Stimulated activated CD4-positive, alpha-beta T cell treated with anti-CD3 and anti-CD28 coated beads, Interleukin-12 subunit alpha, Interleukin-12 subunit beta, amount 100 ng/mL, for 24 hours (primary cell): ENCODE measurements around the gene DAPK2.

Experiments used
- DNase-seq, 2 experiments: peaks; one replicate each; pipeline ENCODE4 v3.0.0-alpha.2; 2020; ENCODE audit warnings: low read depth in 2 of 2

DAPK2 gene

DNA sequence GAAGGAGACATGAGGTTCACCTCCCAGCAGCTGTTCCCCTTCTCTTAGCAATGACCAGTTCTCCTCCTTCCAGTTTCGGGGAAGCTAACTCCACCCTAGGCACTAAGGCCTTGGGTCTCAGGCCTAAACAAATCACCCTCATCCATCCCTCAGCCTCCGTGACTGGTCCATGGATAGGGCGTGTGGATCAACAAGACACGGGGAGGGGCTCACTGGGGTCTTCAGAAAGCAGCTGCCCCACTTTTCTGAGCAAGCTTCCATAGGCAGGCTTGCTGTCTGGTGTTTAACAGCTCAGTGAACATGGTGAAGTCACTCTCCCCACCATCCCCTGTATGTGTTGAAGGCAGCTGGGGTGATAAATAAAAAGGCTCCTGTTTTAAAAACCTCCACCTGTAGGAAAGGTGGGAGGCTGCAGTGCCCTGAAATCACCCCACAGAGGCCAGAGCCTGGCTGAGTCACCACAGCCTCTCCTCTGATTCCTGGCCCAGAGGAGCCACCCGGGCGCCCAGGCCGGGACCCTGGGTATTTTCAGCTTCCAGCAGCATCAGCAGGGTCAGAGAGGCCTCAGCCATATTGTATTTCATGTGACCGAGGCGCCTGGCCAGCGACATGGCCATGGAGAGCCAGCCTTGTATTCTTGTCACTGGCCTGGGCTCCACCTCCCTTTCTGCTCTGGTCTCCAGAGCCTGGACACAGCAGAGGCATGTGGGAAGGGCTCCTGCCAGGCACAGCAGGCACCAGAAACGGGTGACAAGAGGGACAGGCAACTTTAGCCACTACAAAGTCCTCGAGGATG is 152.2 kb downstream of the DAPK2 start:
- DNase-seq: no peak

DNA sequence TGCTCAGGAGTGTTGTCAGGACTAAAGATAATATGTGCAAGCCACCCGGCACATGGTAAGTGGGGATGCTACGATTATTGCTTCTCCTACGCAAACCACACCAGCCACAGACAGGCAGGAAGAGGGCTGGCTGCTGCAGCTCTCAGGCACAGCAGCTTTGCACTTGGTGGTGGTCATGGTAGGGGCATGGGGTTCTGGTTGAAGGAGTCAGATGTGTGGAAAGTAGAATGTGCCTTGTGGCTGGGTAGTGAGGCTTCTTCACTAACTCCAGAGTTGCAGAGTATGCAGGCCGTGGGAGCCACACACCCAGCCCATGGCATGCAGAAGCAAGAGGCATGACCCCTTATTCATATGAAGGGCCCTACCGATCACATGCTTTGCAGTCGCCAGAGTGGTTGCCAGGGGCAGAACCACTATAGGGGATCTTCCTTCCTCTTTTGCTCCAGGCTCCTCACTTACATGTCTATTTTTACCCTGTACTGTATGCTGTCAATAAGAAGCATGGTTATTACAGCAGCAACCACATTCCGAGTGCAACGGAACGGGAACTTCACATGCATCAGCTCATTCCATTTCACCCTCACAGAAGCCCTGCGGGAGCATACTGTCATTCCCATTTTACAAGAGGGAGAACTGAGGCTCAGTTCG is 153.4 kb downstream of the DAPK2 start:
- DNase-seq: peak; percentile 52 to 72

DNA sequence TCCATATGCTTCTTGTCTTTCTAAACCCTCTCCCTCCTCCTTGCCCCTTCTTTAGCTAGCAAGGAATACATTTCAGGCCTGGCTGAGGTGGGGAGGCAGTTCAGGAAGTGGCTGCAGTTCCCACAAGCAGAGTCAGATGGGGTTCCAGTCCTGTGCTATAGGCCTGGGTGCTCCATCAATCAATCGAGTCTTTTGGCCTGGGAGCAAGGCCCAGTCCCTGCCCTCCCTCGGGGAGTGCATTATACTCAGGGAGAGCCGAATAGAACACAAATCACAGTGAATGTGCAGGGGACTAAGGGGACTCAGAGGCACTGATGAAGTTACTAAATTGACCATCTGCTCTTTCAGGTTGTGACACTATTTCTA is 154.5 kb downstream of the DAPK2 start:
- no peak for DNase-seq

DNA sequence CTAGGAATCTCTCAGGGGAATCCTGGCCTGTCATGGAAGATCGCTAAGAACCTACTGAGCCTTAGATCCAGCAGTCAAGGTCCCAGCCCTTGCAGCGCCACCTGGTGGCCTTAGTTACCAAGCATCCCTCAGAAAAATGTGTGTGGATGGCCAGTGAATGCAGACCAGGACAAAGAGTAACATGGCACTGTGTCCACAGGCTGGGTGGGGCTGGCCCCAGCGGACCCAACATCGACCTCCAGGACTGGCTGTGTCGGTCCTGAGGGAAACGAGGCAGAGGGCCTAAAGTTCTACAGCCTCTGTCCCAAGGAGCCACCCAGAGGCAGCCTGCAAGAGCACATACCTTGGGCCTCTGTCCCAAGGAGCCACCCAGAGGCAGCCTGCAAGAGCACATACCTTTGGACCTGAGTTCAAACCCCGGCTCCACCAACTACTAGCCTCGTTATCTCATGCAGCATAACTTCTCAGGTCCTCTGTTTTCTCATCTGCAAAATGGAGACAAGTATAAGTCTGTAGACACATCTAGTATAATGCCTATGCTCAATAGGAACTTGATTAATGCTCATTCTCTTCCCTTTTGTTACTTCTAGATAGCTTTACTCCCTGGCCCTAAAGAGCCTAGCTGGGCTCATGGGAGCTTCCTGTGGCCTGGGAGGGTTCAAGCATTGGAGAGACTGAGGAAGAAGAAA is 155.1 kb downstream of the DAPK2 start:
- DNase-seq: peak; percentile 48 to 76

DNA sequence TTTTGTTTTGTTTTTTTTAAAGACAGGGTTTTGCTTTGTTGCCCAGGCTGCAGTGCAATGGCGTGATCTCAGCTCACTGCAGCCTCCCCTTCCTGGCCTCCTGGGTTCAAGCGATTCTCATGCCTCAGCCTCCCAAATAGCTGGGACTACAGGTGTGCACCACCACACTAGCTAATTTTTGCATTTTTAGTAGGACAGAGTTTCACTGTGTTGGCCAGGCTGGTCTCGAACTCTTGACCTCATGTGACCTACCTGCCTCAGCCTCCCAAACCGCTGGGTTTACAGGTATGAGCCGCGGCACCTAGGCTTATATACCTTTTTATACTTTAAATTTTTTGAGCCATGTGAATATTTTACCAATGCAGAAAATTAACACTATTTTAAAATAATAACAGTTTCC is 155.7 kb downstream of the DAPK2 start:
- DNase-seq: no peak

DNA sequence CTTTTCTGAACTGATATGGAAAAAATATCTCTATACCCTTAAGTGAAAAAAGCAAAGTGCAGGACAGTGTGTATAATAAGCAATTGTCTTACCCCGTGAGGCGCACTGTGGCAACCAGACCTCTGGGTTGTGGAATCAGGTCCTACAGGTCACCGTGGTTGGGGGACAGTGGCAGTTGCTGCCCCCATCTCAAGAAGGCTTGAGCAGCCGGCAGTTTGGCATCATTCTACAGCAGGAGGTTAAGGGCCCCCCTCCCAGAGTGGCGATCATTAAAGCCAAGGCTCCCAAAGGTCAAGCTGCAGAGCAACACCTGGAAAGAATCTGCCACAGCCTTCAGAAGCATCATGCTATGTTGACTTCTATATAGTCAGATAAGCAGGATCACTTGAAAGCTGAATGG is 156.5 kb downstream of the DAPK2 start:
- DNase-seq: no peak

DNA sequence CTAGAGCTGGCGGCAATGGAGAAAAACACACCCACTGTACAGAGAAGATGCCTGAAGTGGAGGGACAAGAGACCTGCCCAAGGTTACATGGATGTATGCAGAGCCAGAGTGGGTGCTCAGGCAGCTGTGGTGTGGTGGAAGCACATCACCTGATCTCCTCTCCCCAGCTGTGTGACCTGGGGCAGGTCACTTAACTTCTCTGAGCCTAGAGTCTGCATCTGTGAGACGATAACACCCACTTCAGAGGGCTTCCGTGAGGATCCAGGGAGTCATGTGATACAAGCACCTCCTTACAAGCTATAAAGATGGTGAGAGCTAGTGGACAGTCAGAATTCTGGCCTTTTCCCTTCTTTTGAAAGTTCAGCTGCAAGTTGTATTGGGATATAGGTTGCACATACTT is 157.5 kb downstream of the DAPK2 start:
- no peak for DNase-seq

DNA sequence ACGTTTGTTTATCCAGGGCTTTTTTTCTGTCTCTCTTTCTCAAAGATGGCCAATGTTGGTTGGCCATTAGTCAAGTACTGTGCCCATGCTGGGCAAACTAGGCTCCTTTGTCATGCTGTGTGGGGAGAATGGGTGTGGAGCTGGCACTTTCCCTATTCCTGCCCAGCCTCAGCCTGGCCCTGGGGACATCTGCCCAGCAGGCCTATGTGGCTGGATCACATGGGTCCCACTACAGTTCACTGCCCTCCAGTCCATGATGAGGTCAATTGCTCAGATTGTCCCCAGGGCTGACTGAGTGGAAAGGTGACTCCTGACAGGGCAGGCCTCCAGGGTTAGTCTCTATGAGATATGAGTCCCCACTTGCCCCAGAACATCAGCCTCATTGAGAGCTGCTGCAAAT is 158.1 kb downstream of the DAPK2 start:
- no peak for DNase-seq

DNA sequence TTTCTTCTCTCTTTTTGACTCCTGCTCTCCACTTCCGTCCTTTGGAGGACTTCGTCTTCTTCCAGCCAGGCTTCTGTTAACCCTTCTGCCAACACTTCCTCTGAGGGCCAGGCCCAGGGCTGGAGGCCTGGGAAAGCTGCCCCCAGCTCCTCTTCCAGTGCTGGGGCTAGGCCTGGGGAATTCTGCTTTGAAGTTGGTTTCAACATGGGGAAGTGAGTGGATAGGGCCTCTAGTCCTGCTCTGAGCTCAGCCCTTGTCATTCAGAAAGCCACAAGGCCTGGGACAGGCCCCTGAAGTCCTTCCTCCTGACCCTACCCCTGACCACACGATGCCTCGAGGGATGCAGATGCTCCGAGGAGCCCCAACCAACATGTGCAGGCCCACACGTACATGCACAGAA is 158.7 kb downstream of the DAPK2 start:
- no peak for DNase-seq

DNA sequence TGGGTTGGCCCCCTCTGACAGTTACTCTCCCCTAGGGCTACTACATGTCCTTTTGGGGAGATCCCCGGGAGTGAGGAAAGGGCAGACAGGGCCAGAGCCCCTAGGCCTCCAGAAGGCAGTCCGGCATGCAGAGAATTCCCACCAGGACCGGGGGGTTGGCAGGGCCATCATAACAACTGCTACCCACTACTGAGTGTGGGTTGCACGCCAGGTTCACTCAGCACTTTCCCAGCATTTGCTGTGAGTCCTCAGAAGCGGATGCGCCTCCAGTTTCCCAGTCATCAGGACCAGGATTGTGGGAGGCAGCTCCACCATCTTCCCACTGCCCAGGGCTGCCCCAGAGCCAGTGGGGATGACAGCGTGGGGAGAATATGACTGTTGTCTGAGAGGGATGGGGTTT is 161.3 kb downstream of the DAPK2 start:
- DNase-seq: no peak

DNA sequence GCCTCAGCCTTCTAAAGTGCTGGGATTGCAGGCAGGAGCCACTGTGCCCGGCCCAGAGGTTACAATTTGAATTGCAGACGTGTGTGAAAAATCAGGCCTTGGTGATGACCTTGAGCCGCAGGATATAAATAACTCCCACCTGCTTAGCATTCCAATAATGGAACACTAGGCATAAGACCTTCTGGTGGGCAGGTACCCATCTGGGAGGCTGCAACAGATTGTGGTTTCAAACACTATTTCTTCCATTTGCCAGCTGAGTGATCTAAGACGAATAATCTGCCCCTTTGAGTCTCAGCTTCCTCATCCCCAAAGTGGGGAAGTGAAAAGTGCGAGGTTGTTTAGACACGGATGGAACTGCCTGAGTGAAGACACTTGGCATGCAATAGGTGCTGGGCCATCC is 164.9 kb downstream of the DAPK2 start:
- no peak for DNase-seq

DNA sequence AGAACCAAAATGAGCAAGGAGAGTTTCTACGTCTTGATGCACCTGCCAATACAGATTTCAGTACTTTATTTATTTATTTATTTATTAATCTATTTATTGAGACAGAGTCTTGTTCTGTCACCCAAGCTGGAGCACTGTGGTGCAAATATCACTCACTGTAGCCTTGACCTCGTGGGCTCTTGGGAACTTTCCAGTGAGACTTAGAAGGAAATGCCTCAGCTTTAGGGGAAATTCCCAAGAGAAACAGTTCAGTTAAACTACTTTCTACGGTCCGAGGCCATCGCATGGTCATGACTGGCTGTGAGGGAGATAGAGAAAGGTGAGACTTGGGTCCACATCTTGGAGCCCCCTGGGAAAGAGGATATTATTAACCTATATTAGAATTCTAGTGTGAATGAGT is 165.5 kb downstream of the DAPK2 start:
- DNase-seq: no peak

DNA sequence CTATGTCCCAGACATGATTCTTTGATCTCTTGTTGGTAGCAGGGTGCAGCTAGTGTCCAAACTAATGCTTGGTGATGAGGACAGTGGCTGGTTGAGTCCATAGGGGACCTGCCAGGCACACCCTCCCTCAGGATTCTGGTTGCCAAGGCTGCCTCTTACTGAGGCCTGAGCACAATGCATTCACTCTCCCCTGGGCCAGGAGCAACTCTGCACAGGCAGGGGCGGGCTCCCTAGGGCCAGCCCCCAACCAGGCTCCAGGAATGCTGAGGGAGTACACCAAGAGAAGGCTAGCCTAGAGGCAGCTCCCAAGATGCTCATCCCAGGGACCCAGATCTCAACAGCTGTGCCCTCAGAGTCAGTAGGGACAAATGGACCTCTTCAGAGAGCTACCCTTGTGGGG is 166.3 kb downstream of the DAPK2 start:
- DNase-seq: no peak

DNA sequence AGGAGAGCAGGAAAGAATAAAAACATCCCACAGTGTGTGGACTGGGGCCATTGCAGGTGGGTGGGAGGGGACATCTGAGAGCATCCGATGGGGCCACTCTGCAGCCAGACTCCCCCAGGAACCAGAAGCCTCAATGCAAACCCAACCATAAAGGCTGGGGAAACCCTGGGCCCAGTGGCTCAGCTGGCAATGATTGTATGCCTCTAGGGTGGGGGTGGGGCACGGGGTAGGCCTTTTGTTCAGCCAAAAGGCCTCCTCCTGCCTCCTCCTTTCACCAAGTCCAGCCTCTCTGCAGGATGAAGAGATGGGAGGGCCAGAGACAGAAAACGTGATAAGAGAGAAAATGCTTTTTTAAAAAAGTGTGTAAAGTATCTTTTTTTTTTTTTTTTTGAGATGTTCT is 167.1 kb downstream of the DAPK2 start:
- DNase-seq: no peak

DNA sequence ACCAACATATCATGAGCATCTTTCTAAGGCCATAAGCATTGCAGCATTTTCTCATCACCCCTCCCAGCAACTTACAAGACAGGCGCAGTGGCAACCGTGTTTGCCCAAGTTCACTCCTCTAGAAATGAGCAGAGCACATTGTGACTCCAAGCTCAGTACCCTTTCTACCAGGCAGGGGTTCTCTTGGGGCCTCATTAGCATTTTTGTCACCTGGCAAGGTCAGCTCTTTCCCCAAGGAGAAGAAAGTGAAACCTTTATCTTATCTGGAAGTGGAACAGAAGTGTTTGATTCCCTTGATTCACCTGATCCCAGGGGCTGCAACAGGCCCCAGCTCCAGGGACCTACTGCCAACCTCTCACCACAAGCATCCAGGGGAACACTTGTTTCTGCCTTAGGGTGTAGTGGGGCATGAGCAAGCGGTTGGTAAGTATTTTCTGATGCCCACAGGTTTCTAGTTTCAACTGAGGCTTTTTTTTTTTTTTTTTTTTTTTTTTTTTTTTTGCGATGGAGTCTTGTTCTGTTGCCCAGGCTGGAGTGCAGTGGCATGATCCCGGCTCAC is 168.5 kb downstream of the DAPK2 start:
- DNase-seq: no peak

DNA sequence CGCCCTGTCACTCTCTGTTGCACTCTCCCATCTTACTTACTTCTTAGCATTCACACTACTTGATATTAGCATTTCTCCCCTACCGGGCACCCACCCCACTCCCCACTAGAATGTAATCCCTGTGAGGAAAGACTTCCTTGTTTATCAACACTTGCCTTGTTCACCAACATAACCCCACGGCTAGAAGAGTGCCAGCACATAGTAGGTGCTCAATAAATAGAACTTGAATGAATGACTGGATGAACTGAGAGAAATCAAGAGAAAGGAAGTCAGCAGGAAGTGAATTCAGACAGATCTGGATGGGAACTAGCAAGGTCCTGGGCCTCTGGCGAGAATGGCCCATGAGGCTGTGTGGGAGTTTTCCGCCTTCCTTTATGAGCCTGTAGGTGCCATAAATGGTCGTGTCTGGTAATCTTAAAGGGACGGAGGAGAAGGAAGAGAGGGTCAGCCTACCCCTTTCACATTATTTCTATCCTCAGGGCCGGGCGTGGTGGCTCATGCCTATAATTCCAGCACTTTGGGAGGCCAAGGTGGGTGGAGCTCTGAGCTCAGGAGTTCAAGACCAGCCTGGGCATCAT is 170.1 kb downstream of the DAPK2 start:
- DNase-seq: no peak

DNA sequence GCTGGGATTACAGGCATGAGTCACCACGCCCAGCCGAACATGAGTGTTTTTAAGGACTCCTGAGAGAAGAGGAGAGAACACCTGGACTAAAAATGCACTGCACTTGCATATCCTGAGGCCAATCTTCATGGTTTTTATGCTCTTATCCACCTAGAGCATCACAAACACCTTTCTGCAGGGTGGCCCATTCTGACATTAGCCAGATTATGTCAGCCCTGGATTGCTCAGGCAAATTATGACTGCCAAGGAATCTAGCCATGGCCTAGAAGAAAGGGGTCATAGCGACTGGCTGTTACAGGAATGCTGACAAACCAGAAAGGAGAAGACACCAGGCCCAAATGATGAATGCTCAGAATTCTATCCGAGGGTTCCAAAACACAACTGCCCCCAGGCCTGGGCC is 171.7 kb downstream of the DAPK2 start:
- no peak for DNase-seq

DNA sequence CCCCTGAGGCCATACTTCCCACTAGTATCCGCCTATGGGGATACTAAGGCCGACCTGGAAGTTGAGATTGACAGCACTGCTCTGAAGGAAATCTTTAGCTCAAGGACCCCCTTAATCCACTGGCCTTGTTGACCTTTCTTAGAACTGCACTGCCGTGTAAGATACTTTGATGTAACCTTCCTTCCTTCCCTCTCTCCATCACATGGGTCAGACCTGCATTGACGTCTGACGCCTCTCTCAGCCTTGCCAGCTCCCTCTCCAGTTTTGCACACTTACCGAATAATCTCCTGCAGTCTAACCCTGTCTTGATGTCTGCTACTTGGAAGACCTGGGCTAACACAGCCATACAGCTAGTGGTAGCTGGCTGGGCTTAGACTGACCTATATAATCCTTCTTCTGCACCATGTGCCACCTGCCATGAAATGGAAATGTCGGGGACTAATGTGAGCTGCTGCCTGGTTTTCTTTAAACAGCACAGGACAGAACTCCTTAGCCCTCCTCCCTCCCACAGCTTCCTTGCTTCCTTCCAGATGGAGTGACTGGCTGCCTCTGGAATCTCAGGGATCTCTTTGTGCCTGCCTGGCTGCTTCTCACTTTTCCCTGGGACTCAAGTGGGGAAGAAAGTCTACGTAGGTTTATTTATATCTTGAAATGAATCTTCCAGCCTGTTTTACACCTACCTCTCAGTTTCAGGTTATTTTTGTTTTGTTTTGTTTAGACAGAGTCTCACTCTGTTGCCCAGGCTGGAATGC is 173.3 kb downstream of the DAPK2 start:
- no peak for DNase-seq

DNA sequence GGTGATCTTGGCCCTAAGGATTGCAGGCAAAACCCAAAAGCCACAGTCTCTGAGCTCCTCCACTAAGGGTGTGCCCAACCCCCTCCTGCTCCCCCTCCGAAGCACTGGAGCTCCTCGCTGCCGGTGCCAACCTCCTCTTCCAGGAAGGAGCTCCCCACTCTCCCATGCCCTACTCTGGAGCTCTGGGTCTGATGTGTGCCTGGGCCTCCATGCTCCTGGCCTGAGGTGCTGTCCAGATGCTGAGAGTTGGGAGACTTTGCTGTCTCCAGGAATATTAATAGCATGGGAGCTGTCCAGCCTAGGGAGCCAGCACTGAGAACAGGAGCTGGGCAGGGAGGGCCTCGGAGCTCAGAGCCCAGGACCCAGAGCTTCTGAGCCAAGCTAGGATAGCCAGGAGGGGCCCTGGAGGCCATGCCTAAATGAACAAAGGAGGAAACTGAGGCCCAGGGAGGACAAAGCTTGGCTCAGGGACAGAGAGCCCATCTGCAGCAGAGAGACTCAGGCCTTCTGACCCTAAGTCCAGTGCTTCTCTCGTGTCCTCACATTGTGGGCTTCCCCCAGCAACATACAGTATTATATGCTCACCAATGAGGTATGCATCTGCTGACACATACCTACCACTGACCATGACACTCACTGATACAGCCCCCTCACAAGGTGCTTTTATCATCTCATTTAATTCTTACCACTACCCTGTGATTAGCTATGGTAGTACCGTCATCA is 175.6 kb downstream of the DAPK2 start:
- DNase-seq: no peak

DNA sequence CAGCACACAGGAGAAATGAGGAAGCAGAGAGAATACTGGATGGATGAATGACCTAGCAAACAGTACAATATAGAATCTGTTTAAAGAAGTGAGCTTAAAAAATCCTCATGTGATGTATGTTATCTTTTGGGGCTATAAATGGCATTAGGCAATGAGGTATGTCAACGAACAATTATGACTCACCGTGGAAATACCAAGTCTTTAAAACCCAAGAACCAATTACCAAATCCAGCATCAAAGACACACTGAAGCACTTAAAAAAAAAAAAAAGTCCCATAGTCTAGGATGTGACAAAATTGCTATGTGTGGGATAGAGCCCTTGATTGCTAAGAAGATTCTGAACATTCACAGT is 176.3 kb downstream of the DAPK2 start:
- no peak for DNase-seq

DNA sequence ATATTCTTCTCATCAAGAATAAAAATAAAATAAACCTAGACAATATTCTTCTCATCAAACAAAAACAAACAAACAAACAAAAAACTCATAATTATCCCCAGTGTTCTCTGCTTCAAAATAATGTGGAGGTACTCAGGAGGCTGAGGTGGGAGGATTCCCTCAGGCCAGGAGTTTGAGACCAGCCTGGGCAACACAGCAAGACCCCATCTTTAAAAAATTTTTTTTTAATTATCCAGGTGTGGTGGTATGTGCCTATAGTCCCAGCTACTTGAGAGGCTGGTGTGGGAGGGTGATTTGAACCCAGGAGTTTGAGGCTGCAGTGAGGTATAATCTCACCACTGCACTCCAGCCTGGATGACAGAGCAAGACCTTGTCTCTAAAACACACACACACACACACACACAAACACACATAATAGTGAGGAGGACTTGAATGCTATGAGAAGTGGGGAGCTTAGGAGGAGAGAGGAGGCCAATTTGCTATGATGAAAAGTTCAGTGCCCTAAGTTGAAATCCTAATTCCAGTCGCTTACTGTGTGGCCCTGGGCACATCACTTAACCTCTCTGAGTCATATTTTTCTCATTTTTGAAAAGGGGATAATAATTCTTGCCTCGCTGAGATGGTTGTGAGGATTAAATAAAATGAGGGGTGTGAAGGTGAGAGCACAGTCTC is 176.8 kb downstream of the DAPK2 start:
- no peak for DNase-seq
